ENCODE measurements around the gene ZBTB43.

- TF ChIP-seq CTCF (IDR thresholded peaks at IDR 0.05) (peak; percentile 95 to 100 (median 98)), POLR2A (IDR thresholded peaks at IDR 0.05) (no peak), POLR2AphosphoS5 (IDR thresholded peaks at IDR 0.05; ENCODE audit: insufficient read depth in 1 of 2, low read depth in 1 of 2) (peak in 1 of 2 donors; percentile 41)
Observed at GRCh38 chr9:126860077-126860756, 55.4 kb downstream of the ZBTB43 start, which contains the start of gene ZBTB34.

Measured in vagina (tissue), 2 donors.